GM12878 (cell line): ENCODE results near the gene ETV3L. TPM values are rescaled to one million over a fixed set of nuclear protein-coding genes. Genes with fewer than 3 reads are reported as not detected.

Experiments
- ATAC-seq: fragments of 200-7000 bp; cut with Tn5 transposase; 3 replicates; pipeline ENCODE4 v1.9.1; 2020; ENCODE audit warnings: mild to moderate bottlenecking, moderate library complexity
- BruUV-seq: library from RNA; stranded (reverse); fragments of 400-500 nt; replicated peaks from 2 replicates; lab custom pipeline; 2021; lab: Mats Ljungman, UMichigan
- CTCF ChIA-PET: fragments of 300-600 bp; sonication (Branson Sonifier 250); formaldehyde crosslinking; extraction: SDS; loops from one replicate; lab custom pipeline; 2021; ENCODE audit warnings: inconsistent platforms; lab: Yijun Ruan, JAX
- POLR2A ChIA-PET: fragments of 350-600 bp; formaldehyde crosslinking; extraction: SDS; loops from one replicate; lab custom pipeline; 2021; ENCODE audit warnings: inconsistent platforms; lab: Charles Lee
- RAD21 ChIA-PET: fragments of 300-600 bp; sonication (Branson Sonifier 250); formaldehyde crosslinking; loops from one replicate; lab custom pipeline; 2023; ENCODE audit warnings: antibody characterized with exemption; ENCODE audit not compliant: unreplicated experiment; lab: Charles Lee
- SMC1A ChIA-PET: fragments of 300-600 bp; sonication (Branson Sonifier 250); formaldehyde crosslinking; loops from one replicate; lab custom pipeline; 2023; ENCODE audit not compliant: unreplicated experiment, uncharacterized antibody; lab: Charles Lee
- DNase-seq: peaks from one replicate; pipeline ENCODE4 v3.0.0-alpha.2; 2011; ENCODE audit warnings: low read depth, low spot score
- FAIRE-seq: peaks from 3 replicates; lab custom pipeline; 2011; peaks lifted over from hg19 to GRCh38; lab: Jason Lieb, UNC
- H2AFZ ChIP-seq: 2 replicates; pipeline ENCODE4 v1.6.0; 2011; ENCODE audit warnings: low read depth, low read length, control low read depth; ENCODE audit not compliant: control insufficient read depth
- H3K27ac ChIP-seq: 2 replicates; pipeline ENCODE4 v1.5.1; 2011; ENCODE audit warnings: control low read depth; ENCODE audit not compliant: control insufficient read depth, insufficient read depth
- H3K27me3 ChIP-seq, 2 experiments: replicated peaks in 1 of 2; 2 replicates each; pipeline versions ENCODE4 v1.6.0 to v1.6.1; 2011; ENCODE audit warnings: low read length in 1 of 2; ENCODE audit not compliant: control insufficient read depth in 2 of 2, insufficient read depth in 2 of 2
- H3K36me3 ChIP-seq, 2 experiments: 2 replicates each; pipeline ENCODE4 v1.5.1; 2011; ENCODE audit warnings: low read length in 1 of 2; ENCODE audit not compliant: control insufficient read depth in 2 of 2, insufficient read depth in 2 of 2
- H3K4me1 ChIP-seq: 2 replicates; pipeline ENCODE4 v1.6.1; 2011; ENCODE audit warnings: mild to moderate bottlenecking, low read length, moderate library complexity, mixed read lengths; ENCODE audit not compliant: control insufficient read depth, insufficient read depth
- H3K4me2 ChIP-seq: 2 replicates; pipeline ENCODE4 v1.6.0; 2011; ENCODE audit warnings: control low read depth; ENCODE audit not compliant: control insufficient read depth, insufficient read depth
- H3K4me3 ChIP-seq: fragments of 200-600 bp; sonication (generic); 2 replicates; pipeline ENCODE4 v1.5.1; 2016
- H3K79me2 ChIP-seq: 2 replicates; pipeline ENCODE4 v1.6.0; 2011; ENCODE audit warnings: low read length; ENCODE audit not compliant: control insufficient read depth, insufficient read depth
- H3K9ac ChIP-seq: 2 replicates; pipeline ENCODE4 v1.8.0; 2011; ENCODE audit warnings: low read length, control low read depth, mixed read lengths; ENCODE audit not compliant: control insufficient read depth, insufficient read depth
- H3K9me3 ChIP-seq: replicated peaks from 3 replicates; pipeline ENCODE4 v1.5.1; 2011; ENCODE audit warnings: mild to moderate bottlenecking, low read length; ENCODE audit not compliant: control insufficient read depth, insufficient read depth
- H4K20me1 ChIP-seq: 2 replicates; pipeline ENCODE4 v1.6.0; 2011; ENCODE audit not compliant: control insufficient read depth, insufficient read depth
- BMI1 ChIP-seq: fragments of 450-650 bp; IDR thresholded peaks from 2 replicates; pipeline ENCODE4 v1.6.1; 2016; ENCODE audit warnings: mild to moderate bottlenecking, moderate library complexity, borderline replicate concordance
- CHD2 ChIP-seq: IDR thresholded peaks from 2 replicates; pipeline ENCODE4 v1.6.1; 2011; ENCODE audit warnings: low read depth, low read length, improper control_type of control experiment, borderline replicate concordance
- CREB1 ChIP-seq: IDR thresholded peaks from 2 replicates; pipeline ENCODE4 v1.6.1; 2012; ENCODE audit warnings: low read depth, mild to moderate bottlenecking, inconsistent platforms
- EP300 ChIP-seq, 2 experiments: fragments of 150-350 bp in 1 of 2; IDR thresholded peaks; 2 replicates each; pipeline ENCODE4 v1.6.1; 2011 to 2012; ENCODE audit warnings: low read depth in 2 of 2, low read length in 2 of 2, borderline replicate concordance in 1 of 2, improper control_type of control experiment in 1 of 2, inconsistent platforms in 1 of 2; ENCODE audit not compliant: control insufficient read depth in 1 of 2
- NBN ChIP-seq: fragments of 450-650 bp; IDR thresholded peaks from 2 replicates; pipeline ENCODE4 v1.6.1; 2016
- NFIC ChIP-seq: IDR thresholded peaks from 2 replicates; pipeline ENCODE4 v1.6.1; 2012; ENCODE audit warnings: low read depth, mild to moderate bottlenecking, inconsistent platforms, low read length, moderate library complexity
- PAX8 ChIP-seq: fragments of 450-650 bp; IDR thresholded peaks from 2 replicates; pipeline ENCODE4 v1.6.1; 2017; ENCODE audit warnings: mild to moderate bottlenecking, moderate library complexity
- RBBP5 ChIP-seq: fragments of 200-600 bp; sonication (generic); conservative IDR thresholded peaks from 2 replicates; pipeline ENCODE4 v1.6.1; 2016
- SMC3 ChIP-seq: IDR thresholded peaks from 2 replicates; pipeline ENCODE4 v1.6.1; 2011; ENCODE audit warnings: low read length, improper control_type of control experiment, borderline replicate concordance
- SUZ12 ChIP-seq: fragments of 200-600 bp; sonication (generic); IDR thresholded peaks from one replicate; pipeline ENCODE4 v1.6.1; 2018; ENCODE audit warnings: antibody characterized with exemption, mild to moderate bottlenecking; ENCODE audit not compliant: unreplicated experiment
- TCF12 ChIP-seq: IDR thresholded peaks from 2 replicates; pipeline ENCODE4 v1.6.1; 2011; ENCODE audit warnings: low read depth, mild to moderate bottlenecking, low read length
- WGBS: methylation state at CpG from one replicate; pipeline ENCODE4 v1.1.6; 2016; ENCODE audit warnings: low lambda C conversion rate; ENCODE audit not compliant: insufficient replicate concordance, insufficient coverage; ENCODE audit errors: missing lambda C conversion rate; 5-methylcytosine and 5-hydroxymethylcytosine counted together
- in situ Hi-C: fragments of 300-500 bp; cut with MboI; formaldehyde crosslinking; loops from 9 replicates; pipeline ENCODE4 v1.14.3; 2018; ENCODE audit warnings: mixed read lengths
- intact Hi-C: fragments of 100-400 bp; cut with micrococcal nuclease; formaldehyde crosslinking; loops from one replicate; pipeline ENCODE4 v1.14.2; 2022; ENCODE audit not compliant: unreplicated experiment
- polyA plus RNA-seq, 11 experiments: library from polyadenylated mRNA; depleted of rRNA in 4 of 11; unstranded in 6 of 11; stranded (reverse) in 5 of 11; fragments of >200 nt; fragmentation: Nextera tagmentation in 4 of 11; fragmentation: Illumina TruSeq in 1 of 11; extraction: Ambion mirVana in 4 of 11; extraction: Trizol in 1 of 11; gene quantifications; 1 replicate in 1 of 11; 2 replicates in 10 of 11; pipeline versions ENCODE4 v1.2.1 to v1.2.3, GENCODE V29; 2011 to 2016; ENCODE audit warnings: inconsistent platforms in 2 of 11, missing spikeins in 2 of 11, low read depth in 1 of 11
- total RNA-seq, 4 experiments: library from RNA; depleted of rRNA in 3 of 4; stranded (reverse); fragments of >200 nt in 3 of 4; fragmentation: Illumina TruSeq in 1 of 4; extraction: Trizol in 1 of 4; gene quantifications; 2 replicates each; pipeline versions ENCODE4 v1.2.1 to v1.2.3, GENCODE V29; 2013 to 2021
- TF ChIP-seq, protein P1 (sequence below), 3 experiments: IDR thresholded peaks in 2 of 3; conservative IDR thresholded peaks in 1 of 3; 2 replicates each; pipeline ENCODE4 v1.5.1; 2011; ENCODE audit warnings: low read depth in 3 of 3, low read length in 3 of 3, mild to moderate bottlenecking in 3 of 3, control low read depth in 2 of 3, moderate library complexity in 2 of 3, inconsistent platforms in 1 of 3, mixed read lengths in 1 of 3; ENCODE audit not compliant: control insufficient read depth in 2 of 3, insufficient read depth in 1 of 3; ENCODE audit errors: extremely low read depth in 1 of 3
- TF ChIP-seq, protein P2 (sequence below): fragments of 450-650 bp; IDR thresholded peaks from 2 replicates; pipeline ENCODE4 v1.6.1; 2018; ENCODE audit warnings: borderline replicate concordance, mild to moderate bottlenecking; ENCODE audit not compliant: partially characterized antibody

Gene ETV3L
- total and polyA plus RNA-seq, 10 of the 15 experiments (the other 5 are each of a cell fraction or from before 2014, with no cell fraction given) = 0.03 to 1.3 (median 0.44) TPM

DNA sequence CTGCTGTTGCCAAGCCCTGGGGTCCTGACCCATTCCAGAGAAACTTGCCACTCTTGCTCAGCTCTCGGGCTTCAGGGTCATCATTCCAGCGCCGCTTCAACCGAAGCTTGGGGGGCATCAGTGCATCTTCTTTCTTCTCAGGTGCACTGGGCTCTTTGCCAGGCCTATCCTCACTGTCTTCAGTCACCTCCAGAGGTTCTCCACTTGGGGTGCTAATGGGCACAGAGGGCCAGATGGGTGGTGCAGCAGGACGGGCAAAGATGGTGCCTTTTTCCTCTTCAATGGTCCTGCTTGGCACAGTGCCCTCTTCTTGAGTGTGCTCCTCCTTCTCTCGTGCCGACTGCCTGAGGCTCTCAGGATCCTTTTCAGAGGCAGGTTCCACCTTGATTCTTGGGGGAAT, 25.2 kb upstream of the ETV3L start:
- Histone ChIP-seq H3K27ac (no peak overlapping the region), H3K79me2 (no peaks in the 10 kb centered on the region), H3K36me3 (peaks cover 11 to 28% of the 10 kb centered on the region in 2 experiments), H3K4me1 (no peaks in the 10 kb centered on the region), H4K20me1 (no peaks in the 10 kb centered on the region; the same call in 1 of the 2 replicates), H3K9ac (no peak overlapping the region), H3K9me3 (no peaks in the 10 kb centered on the region), H3K27me3 (no peaks in the 10 kb centered on the region)
- ChIA-PET CTCF (interaction anchor here (1.9 to 4.2 kb wide), 2 partner anchors 10 to 35 kb away, joined by 5 to 20 read pairs; no protein-coding TSS in a partner anchor), POLR2A (no interaction called here)
- in situ Hi-C loops = no loop called here
- ATAC-seq (peak; percentile 69), DNase-seq (no peak)
- BruUV-seq = no TSS peak
- TF ChIP-seq SMC3 (0 out of 2 replicates have a peak, but pooled peaks have one; percentile 4), NBN (no peak)
- TF ChIP-seq, protein P1, sequence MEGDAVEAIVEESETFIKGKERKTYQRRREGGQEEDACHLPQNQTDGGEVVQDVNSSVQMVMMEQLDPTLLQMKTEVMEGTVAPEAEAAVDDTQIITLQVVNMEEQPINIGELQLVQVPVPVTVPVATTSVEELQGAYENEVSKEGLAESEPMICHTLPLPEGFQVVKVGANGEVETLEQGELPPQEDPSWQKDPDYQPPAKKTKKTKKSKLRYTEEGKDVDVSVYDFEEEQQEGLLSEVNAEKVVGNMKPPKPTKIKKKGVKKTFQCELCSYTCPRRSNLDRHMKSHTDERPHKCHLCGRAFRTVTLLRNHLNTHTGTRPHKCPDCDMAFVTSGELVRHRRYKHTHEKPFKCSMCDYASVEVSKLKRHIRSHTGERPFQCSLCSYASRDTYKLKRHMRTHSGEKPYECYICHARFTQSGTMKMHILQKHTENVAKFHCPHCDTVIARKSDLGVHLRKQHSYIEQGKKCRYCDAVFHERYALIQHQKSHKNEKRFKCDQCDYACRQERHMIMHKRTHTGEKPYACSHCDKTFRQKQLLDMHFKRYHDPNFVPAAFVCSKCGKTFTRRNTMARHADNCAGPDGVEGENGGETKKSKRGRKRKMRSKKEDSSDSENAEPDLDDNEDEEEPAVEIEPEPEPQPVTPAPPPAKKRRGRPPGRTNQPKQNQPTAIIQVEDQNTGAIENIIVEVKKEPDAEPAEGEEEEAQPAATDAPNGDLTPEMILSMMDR (IDR thresholded peaks at IDR 0.05 in 2 of 3, conservative IDR thresholded peaks at IDR 0.05 in 1 of 3; ENCODE audit: control insufficient read depth in 2 of 3, extremely low read depth in 1 of 3, insufficient read depth in 1 of 3, low read depth in 3 of 3, low read length in 3 of 3) = peak in 2 of 3 experiments; percentile 13 to 19; a peak in 1 of 6 replicates
- TF ChIP-seq, all 136 proteins: peak for 2
- ChIA-PET RAD21 (interaction anchor here (1.1 to 2.0 kb wide), 2 partner anchors 30 to 50 kb away, joined by 3 to 4 read pairs; no protein-coding TSS in a partner anchor), SMC1A (interaction anchor here (0.6 to 1.3 kb wide), 2 partner anchors 12 to 302 kb away, joined by 3 to 4 read pairs; no protein-coding TSS in a partner anchor)
- no peak overlapping the region for H3K4me3 ChIP-seq
- 95% methylated on average over 7 of the region's 7 CpGs for WGBS
- H2AFZ ChIP-seq = no peak overlapping the region
- H3K4me2 ChIP-seq = no peak overlapping the region
- intact Hi-C loops = no loop called here
- no peak for FAIRE-seq

DNA sequence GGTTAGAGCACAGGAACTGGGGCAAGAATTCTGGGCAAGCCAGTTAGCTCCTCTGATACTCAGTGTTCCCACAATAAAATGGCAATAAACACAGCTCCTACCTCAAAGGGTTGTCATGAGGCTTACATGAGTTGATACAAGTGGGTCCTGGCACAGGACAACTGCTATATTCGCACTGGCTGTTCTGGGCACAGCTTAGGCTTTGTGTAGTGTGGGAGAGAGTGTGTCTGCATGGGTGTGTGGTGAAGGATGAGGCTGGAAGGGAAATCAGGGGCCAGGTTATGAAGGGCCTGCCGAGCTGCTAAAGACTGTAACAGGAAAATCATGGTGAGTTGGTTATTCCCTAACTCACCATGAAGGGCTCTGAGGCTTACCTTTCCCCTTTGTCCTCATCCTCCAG, 19.8 kb upstream of the ETV3L start:
- Histone ChIP-seq H3K4me3 (no peak overlapping the region), H2AFZ (no peak overlapping the region), H3K27ac (no peak overlapping the region), H3K36me3 (peaks cover 1 to 7% of the 10 kb centered on the region in 2 experiments; a peak in 3 of 4 replicates), H3K9ac (no peak overlapping the region), H3K27me3 (no peaks in the 10 kb centered on the region), H3K4me2 (no peak overlapping the region), H3K4me1 (peaks cover 9% of the 10 kb centered on the region), H4K20me1 (no peaks in the 10 kb centered on the region; the same call in 1 of the 2 replicates), H3K9me3 (no peaks in the 10 kb centered on the region), H3K79me2 (no peaks in the 10 kb centered on the region)
- DNase-seq (no peak), ATAC-seq (no peak), FAIRE-seq (no peak)
- RAD21 ChIA-PET = no interaction called here
- in situ Hi-C loops = no loop called here
- SMC1A ChIA-PET = interaction anchor here (1.2 kb wide), 1 partner anchor 9 kb away, joined by 4 read pairs; no protein-coding TSS in a partner anchor
- 75% methylated on average over 2 of the region's 2 CpGs for WGBS
- intact Hi-C loops = no loop called here
- CTCF ChIA-PET = interaction anchor here (0.9 kb wide), 1 partner anchor 9 kb away, joined by 3 read pairs; no protein-coding TSS in a partner anchor
- no TSS peak for BruUV-seq
- POLR2A ChIA-PET = no interaction called here
- TF ChIP-seq NFIC (no peak), RBBP5 (no peak), CREB1 (no peak), SUZ12 (no peak), BMI1 (no peak), CHD2 (no peak), TCF12 (no peak), EP300 (IDR thresholded peaks at IDR 0.05; ENCODE audit: borderline replicate concordance in 1 of 2, control insufficient read depth in 1 of 2, low read depth in 2 of 2, low read length in 2 of 2) (no peak), PAX8 (no peak)
- TF ChIP-seq, protein P2, sequence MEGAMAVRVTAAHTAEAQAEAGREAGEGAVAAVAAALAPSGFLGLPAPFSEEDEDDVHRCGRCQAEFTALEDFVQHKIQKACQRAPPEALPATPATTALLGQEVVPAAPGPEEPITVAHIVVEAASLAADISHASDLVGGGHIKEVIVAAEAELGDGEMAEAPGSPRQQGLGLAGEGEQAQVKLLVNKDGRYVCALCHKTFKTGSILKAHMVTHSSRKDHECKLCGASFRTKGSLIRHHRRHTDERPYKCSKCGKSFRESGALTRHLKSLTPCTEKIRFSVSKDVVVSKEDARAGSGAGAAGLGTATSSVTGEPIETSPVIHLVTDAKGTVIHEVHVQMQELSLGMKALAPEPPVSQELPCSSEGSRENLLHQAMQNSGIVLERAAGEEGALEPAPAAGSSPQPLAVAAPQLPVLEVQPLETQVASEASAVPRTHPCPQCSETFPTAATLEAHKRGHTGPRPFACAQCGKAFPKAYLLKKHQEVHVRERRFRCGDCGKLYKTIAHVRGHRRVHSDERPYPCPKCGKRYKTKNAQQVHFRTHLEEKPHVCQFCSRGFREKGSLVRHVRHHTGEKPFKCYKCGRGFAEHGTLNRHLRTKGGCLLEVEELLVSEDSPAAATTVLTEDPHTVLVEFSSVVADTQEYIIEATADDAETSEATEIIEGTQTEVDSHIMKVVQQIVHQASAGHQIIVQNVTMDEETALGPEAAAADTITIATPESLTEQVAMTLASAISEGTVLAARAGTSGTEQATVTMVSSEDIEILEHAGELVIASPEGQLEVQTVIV = no peak
